Cardiac fibroblast (primary cell): ENCODE data around the gene GZF1.
A peak's percentile ranks its signal among the peaks of the same experiment; 100 is the strongest.

Source experiments
- DNase-seq, 2 donors: peaks; one replicate each; pipeline versions ENCODE4 v3.0.0 to v3.0.0-alpha.2; 2010; ENCODE audit warnings: low read depth in 2 of 2
- H3K4me3 ChIP-seq, 2 donors: replicated peaks in 1 of 2; 1 replicate in 1 of 2; 2 replicates in 1 of 2; pipeline ENCODE4 v1.5.1; 2011; ENCODE audit warnings: low read depth in 2 of 2, low read length in 2 of 2, mild to moderate bottlenecking in 2 of 2, moderate library complexity in 1 of 2
- CTCF ChIP-seq: IDR thresholded peaks from one replicate; pipeline ENCODE4 v1.5.1; 2011; ENCODE audit warnings: low read depth, mild to moderate bottlenecking, low read length, inconsistent platforms

GZF1 gene

GRCh38 chr20:23417861-23418260 is 55.9 kb downstream of the GZF1 start:
- no peak for TF ChIP-seq CTCF
- H3K4me3 ChIP-seq, result no peak overlapping the region
- no peak for DNase-seq

- no peak for TF ChIP-seq CTCF
- DNase-seq, result no peak
- peak overlapping the region; percentile 91 to 100 for H3K4me3 ChIP-seq
Observed at GRCh38 chr20:23419657-23419994, 57.6 kb downstream of the GZF1 start.

GRCh38 chr20:23419995-23420901 is 58.3 kb downstream of the GZF1 start:
- DNase-seq, result peak; percentile 68 to 80
- TF ChIP-seq CTCF, result no peak

GRCh38 chr20:23420943-23421931 is 59.3 kb downstream of the GZF1 start, which contains the start of gene NAPB:
Gene NAPB (minus strand): TSS chr20:23421488. CDS start chr20:23421402, 86 bp downstream.
- DNase-seq, result peak; percentile 93
- peak; percentile 41 for TF ChIP-seq CTCF
- peak within 1 kb of the TSS; percentile 91 to 100 for H3K4me3 ChIP-seq

More at GRCh38 chr20:23419995-23420901, 58.3 kb downstream of the GZF1 start:
- peak overlapping the region; percentile 91 to 100 for H3K4me3 ChIP-seq
